HG02973 (cell line): Measurements from ENCODE around the gene TTBK1.

Source experiments
- ATAC-seq: cut with Tn5 transposase; IDR thresholded peaks from one replicate; pipeline ENCODE4 v1.9.1; 2021; ENCODE audit warnings: moderate library complexity; ENCODE audit not compliant: unreplicated experiment

Gene TTBK1

GRCh38 chr6:43336382-43336781, 93.1 kb downstream of the TTBK1 start:
- ATAC-seq = no peak
